HG02571 (cell line): ENCODE results near the gene SLC16A11.
"Not testable (repeated sequence)": the region's sequence is repeated elsewhere in the genome, so short reads cannot be mapped to it uniquely, and the experiment has no call there.

Experiments
- ATAC-seq: cut with Tn5 transposase; IDR thresholded peaks from one replicate; pipeline ENCODE4 v1.9.1; 2021; ENCODE audit warnings: mild to moderate bottlenecking, moderate library complexity; ENCODE audit not compliant: unreplicated experiment

SLC16A11 gene

GRCh38 chr17:7043497-7044198 lies at the start of gene SLC16A11:
Gene SLC16A11, minus strand, starts transcription at chr17:7044092. Its CDS starts 579 bp downstream, at chr17:7043513.
- no peak for ATAC-seq

GRCh38 chr17:7091311-7092005 lies 47.6 kb upstream of the SLC16A11 start:
- ATAC-seq, result not testable (repeated sequence)

GRCh38 chr17:7089570-7089969 lies 45.7 kb upstream of the SLC16A11 start:
- not testable (repeated sequence) for ATAC-seq

- ATAC-seq, result not testable (repeated sequence)
Observed at GRCh38 chr17:7088442-7088841, 44.5 kb upstream of the SLC16A11 start.

- ATAC-seq, result no peak
Observed at GRCh38 chr17:7084088-7084487, 40.2 kb upstream of the SLC16A11 start.

- ATAC-seq, result no peak
Observed at GRCh38 chr17:7083592-7083991, 39.7 kb upstream of the SLC16A11 start.

- ATAC-seq, result no peak
Observed at GRCh38 chr17:7081341-7082062, 37.6 kb upstream of the SLC16A11 start.

- no peak for ATAC-seq
Observed at GRCh38 chr17:7080456-7081041, 36.7 kb upstream of the SLC16A11 start.

- ATAC-seq, result no peak
Observed at GRCh38 chr17:7079581-7080455, 35.9 kb upstream of the SLC16A11 start, which contains the start of gene CLEC10A. Gene CLEC10A, minus strand, starts transcription at chr17:7080251. Its CDS starts 1,439 bp downstream, at chr17:7078812.

- ATAC-seq, result no peak
Observed at GRCh38 chr17:7078711-7079110, 34.8 kb upstream of the SLC16A11 start.

GRCh38 chr17:7077911-7078546 lies 34.1 kb upstream of the SLC16A11 start:
- ATAC-seq, result no peak

GRCh38 chr17:7074931-7075330 lies 31.0 kb upstream of the SLC16A11 start:
- no peak for ATAC-seq

- no peak for ATAC-seq
Observed at GRCh38 chr17:7072406-7072805, 28.5 kb upstream of the SLC16A11 start.

GRCh38 chr17:7070712-7071111 lies 26.8 kb upstream of the SLC16A11 start:
- no peak for ATAC-seq

- no peak for ATAC-seq
Observed at GRCh38 chr17:7068268-7068667, 24.4 kb upstream of the SLC16A11 start.

GRCh38 chr17:7067198-7067597 lies 23.3 kb upstream of the SLC16A11 start:
- no peak for ATAC-seq

GRCh38 chr17:7064261-7064660 lies 20.4 kb upstream of the SLC16A11 start:
- no peak for ATAC-seq

- ATAC-seq, result no peak
Observed at GRCh38 chr17:7063518-7064094, 19.7 kb upstream of the SLC16A11 start.

GRCh38 chr17:7060165-7060891 lies 16.4 kb upstream of the SLC16A11 start:
- ATAC-seq, result no peak
